T-helper 1 cell (primary cell): ENCODE results near the gene MBD5.
"Not testable (repeated sequence)": the region's sequence is repeated elsewhere in the genome, so short reads cannot be mapped to it uniquely, and the experiment has no call there.

Experiments used
- DNase-seq, 5 donors: peaks; one replicate each; pipeline ENCODE4 v3.0.0-alpha.2; 2012 to 2020
- total RNA-seq, 4 donors: gene quantifications; one replicate each; lab custom pipeline; 2026; lab: John Stamatoyannopoulos, UW

The MBD5 gene
- 35.3 to 57.6 (median 50.0) reads per million in 4 donors for total RNA-seq

GRCh38 chr2:148021059-148021861, at the start of gene MBD5:
Gene MBD5, plus strand, starts transcription at chr2:148021091.
- DNase-seq = peak; percentile 33 to 77 (median 51)

DNA sequence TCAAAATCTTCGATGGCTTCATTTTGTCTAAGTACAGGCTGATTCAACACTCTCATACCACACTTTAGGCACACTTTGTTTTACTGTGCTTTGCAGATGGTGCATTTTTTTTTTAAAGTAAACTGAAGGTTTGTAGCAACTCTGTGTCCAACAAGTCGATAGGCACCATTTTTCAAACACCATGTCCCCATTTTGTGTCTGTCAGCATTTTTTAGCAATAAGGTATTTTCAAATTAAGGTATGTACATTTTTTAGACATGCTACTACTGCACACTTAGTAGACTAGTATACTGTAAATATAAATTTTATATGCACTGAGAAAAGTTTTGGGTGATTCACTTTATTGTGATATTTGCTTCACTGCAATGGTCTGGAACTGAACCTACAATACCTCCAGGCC, 44.8 kb upstream of the MBD5 start:
- no peak for DNase-seq

- no peak for DNase-seq
Measured at GRCh38 chr2:147977679-147978078, 43.2 kb upstream of the MBD5 start.

DNA sequence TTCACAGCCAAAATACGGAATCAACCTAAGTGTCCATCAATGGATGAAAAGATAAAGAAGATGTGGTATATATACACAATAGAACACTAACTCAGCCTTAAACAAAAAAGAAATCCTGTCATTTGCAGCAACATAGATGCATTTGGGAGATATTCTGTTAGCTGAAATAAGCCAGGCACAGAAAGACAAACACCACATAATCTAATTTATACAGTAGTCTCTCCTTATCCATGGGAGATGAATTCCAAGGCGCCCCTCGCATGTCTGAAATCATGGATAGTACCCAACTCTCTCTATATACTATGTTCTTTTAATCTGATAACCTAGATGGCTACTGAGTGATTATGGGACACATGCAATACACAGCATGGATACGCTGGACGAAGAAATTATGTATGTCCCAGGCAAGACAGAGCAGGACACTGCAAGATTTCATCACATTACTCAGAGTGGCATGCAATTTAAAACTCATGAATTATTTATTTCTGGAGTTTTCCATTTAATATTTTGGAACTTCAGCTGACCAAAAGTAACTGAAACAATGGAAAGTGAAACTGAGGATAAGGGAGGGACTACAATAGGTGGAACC, 39.9 kb upstream of the MBD5 start:
- DNase-seq = no peak

- DNase-seq = no peak
Measured at GRCh38 chr2:147989102-147989501, 31.8 kb upstream of the MBD5 start.

GRCh38 chr2:147989809-147990403, 31.0 kb upstream of the MBD5 start:
- DNase-seq = peak in 2 of 5 donors; percentile 22 to 23

GRCh38 chr2:147994965-147995364, 25.9 kb upstream of the MBD5 start:
- DNase-seq = not testable (repeated sequence)

- no peak for DNase-seq
Measured at GRCh38 chr2:147996828-147997227, 24.1 kb upstream of the MBD5 start.

GRCh38 chr2:147998203-147998602, 22.7 kb upstream of the MBD5 start:
- no peak for DNase-seq

GRCh38 chr2:147999126-147999525, 21.8 kb upstream of the MBD5 start:
- no peak for DNase-seq

DNA sequence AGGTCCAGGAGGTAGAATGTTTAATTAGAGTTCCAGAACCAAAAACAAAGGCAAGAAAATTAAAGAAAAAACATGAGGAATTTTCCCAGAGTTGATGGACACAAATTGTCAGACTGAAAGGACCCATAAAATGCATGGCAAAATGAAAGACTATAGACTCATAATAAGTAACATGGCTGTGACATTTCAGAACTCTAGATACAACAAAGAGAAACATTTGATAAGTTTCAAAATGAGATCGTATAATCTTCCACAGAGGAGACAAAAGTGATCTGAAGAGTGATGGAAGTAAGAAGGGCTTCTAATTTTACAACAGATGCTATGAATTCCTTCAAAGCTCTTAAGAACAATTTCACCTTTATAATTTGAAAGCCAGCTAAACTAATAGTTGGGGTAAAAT, 20.8 kb upstream of the MBD5 start:
- no peak for DNase-seq

DNA sequence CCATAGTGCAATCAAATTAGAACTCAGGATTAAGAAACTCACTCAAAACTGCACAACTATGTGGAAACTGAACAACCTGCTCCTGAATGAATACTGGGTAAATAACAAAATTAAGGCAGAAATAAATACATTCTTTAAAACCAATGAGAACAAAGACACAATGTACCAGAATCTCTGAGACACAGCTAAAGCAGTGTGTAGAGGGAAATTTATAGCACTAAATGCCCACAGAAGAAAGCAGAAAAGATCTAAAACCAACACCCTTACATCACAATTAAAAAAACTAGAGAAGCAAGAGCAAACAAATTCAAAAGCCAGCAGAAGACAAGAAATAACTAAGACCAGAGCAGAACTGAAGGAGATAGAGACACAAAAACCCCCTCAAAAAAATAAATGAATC, 18.5 kb upstream of the MBD5 start:
- DNase-seq = not testable (repeated sequence)

DNA sequence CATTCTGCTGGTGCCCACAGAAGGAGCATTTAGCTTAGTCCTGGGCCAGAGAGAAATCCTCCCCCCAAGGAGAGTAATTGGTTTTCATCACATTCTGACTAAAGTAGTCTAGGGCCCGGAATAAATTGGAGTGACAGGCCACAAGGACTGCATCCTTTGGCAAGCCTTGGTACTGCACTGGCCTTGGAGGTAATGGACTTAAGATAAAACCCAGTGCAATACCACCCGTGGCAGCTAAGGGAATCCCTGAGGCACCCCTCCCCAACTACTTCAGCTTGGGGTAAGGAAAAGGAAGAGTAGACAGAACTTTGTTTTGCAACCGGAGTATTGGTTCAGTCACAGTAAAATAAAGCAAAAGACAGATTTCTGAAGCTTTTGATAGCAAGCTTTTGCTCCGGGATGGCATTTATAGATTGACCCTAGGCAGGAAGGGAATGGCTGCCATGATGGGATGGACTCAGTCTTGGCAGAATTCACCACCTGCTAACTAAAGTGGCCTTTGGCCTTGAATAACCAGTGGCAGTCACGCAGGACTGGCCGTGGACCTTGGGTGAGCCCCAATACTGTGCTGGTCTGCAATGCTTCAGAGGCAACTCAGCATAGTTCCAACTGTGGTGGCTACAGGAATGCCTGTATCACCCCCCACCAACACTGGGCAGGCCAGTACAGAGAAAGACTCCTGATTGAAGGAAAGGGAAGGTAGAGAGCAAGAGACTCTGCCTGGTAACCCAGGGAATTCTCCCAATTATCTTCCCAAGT, 14.5 kb upstream of the MBD5 start:
- DNase-seq = no peak

- DNase-seq = no peak
Measured at GRCh38 chr2:148007219-148007900, 13.5 kb upstream of the MBD5 start.

DNA sequence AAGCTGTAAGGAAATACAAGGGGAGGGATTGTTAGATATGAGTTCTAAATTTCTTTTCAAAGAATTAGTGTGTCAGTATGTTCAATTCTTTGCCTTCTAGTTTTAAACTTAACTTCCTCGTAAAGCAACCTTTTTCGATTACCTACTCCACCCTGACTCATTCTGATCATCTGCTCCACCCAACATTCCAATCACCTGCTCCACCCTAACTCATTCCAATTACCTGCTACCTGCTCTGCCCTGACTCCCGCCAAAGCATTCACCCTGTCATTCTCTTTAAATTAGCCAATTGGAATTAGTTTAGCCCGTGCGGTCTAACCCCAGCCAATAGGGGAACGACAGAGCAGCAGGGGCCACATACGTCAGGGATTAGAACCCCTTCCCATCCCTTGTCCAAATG, 12.5 kb upstream of the MBD5 start:
- DNase-seq = not testable (repeated sequence)

DNA sequence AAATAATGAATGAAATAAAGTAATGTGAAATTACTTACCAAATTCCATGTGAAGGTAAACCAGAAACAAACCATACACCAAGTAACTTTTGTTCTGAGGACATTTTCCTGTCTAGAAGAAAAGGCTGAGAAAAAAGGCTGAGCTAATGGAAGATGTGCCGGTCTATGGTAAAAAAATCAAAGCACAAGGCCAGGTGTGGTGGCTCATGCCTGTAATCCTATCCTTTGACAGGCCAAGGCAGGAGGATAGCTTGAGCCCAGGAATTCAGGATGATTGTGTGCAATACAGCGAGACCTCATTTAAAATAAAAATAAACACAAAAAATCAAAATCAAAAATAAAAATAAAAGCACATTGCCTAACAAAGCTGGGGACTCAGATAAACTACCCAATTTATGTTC, 7.0 kb upstream of the MBD5 start:
- DNase-seq = no peak

GRCh38 chr2:148014616-148015015, 6.3 kb upstream of the MBD5 start:
- no peak for DNase-seq

- peak; percentile 94 to 99 (median 97) for DNase-seq
Measured at GRCh38 chr2:148020111-148021058, 506 bp upstream of the MBD5 start, which contains the start of gene ORC4. Gene ORC4, minus strand, starts transcription at chr2:148020737. Its CDS starts 44,779 bp downstream, at chr2:147975958.

DNA sequence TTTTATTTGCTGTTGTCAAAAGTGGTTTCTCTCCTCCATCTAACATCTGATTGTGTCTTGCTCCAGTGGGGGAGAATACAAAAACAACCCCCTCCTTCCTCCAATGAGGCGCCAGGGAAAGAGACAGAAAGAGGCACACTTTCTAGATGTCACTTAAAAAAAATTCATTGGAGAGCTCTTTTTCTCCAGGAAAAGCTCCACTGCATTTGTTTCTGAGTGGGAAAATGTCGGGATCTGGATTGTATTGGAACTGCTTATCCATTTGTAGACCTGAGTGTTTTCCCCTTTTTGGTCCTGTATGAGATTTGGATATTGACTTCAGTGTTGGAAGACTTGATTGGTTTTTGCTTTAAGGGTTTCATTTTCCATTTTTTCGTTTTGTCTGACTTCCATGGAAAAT, 995 bp downstream of the MBD5 start:
- no peak for DNase-seq

GRCh38 chr2:148022351-148022750, 1.5 kb downstream of the MBD5 start:
- no peak for DNase-seq

GRCh38 chr2:148022882-148023281, 2.0 kb downstream of the MBD5 start:
- no peak for DNase-seq
